MM.1S (cell line): Measurements from ENCODE around the gene BACE2.

Experiments used
- EZH2 ChIP-seq: fragments of 300-600 bp; sonication (generic); optimal IDR thresholded peaks from 2 replicates; pipeline ENCODE3; 2017; ENCODE audit warnings: low read depth, mild to moderate bottlenecking, antibody characterized with exemption, low read length, mixed read lengths
- EZH2phosphoT487 ChIP-seq: fragments of 300-600 bp; sonication (generic); IDR thresholded peaks from 2 replicates; pipeline ENCODE4 v1.6.1; 2018; ENCODE audit warnings: antibody characterized with exemption, low read length
- TF ChIP-seq, protein P1 (sequence below): fragments of 300-600 bp; sonication (generic); IDR thresholded peaks from 2 replicates; pipeline ENCODE4 v1.5.1; 2016; ENCODE audit warnings: antibody characterized with exemption, low read length, mixed read lengths

DNA sequence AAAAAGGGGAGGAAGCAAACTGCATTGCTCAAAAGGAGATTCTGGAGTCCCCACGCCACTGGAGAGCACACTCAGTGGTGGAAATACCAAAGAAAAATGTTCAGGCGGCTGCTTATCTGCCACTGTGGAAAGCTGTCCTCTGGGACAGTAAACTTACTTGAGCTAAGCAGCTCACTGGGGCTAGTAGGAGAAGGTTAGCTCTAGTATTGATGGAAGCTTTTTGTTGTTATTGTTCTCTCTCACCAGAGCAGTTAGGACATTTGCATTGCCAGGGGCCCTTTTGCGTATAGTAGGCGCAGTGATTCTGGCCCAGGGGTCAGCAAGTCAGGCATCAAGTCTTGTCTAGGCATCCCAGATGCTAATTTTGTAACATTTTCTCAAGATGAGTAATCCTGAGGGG lies 15.6 kb downstream of the BACE2 start:
- TF ChIP-seq, protein P1, sequence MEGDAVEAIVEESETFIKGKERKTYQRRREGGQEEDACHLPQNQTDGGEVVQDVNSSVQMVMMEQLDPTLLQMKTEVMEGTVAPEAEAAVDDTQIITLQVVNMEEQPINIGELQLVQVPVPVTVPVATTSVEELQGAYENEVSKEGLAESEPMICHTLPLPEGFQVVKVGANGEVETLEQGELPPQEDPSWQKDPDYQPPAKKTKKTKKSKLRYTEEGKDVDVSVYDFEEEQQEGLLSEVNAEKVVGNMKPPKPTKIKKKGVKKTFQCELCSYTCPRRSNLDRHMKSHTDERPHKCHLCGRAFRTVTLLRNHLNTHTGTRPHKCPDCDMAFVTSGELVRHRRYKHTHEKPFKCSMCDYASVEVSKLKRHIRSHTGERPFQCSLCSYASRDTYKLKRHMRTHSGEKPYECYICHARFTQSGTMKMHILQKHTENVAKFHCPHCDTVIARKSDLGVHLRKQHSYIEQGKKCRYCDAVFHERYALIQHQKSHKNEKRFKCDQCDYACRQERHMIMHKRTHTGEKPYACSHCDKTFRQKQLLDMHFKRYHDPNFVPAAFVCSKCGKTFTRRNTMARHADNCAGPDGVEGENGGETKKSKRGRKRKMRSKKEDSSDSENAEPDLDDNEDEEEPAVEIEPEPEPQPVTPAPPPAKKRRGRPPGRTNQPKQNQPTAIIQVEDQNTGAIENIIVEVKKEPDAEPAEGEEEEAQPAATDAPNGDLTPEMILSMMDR: no peak
- TF ChIP-seq EZH2: no peak
- no peak for TF ChIP-seq EZH2phosphoT487
